ENCODE results near the gene CTNND2. TPM values are rescaled to one million over a fixed set of nuclear protein-coding genes. Genes with fewer than 3 reads are reported as not detected.

The CTNND2 gene
- total and polyA plus RNA-seq, 10 of the 15 experiments (the other 5 are each of a cell fraction or from before 2014, with no cell fraction given), result 0.02 to 0.16 (median 0.04) TPM; not detected in 7

- Histone ChIP-seq H4K20me1 (ENCODE audit: control insufficient read depth, insufficient read depth) (no peaks in the 10 kb centered on the region), H3K9ac (ENCODE audit: control insufficient read depth, insufficient read depth, low read length) (no peak overlapping the region), H3K4me3 (no peak overlapping the region), H3K79me2 (ENCODE audit: control insufficient read depth, insufficient read depth, low read length) (no peaks in the 10 kb centered on the region), H3K4me1 (ENCODE audit: control insufficient read depth, insufficient read depth, low read length) (no peaks in the 10 kb centered on the region), H3K9me3 (replicated peaks; ENCODE audit: control insufficient read depth, insufficient read depth, low read length) (no peaks in the 10 kb centered on the region), H2AFZ (ENCODE audit: control insufficient read depth, low read depth, low read length) (no peak overlapping the region), H3K27me3 (replicated peaks in 1 of 2; ENCODE audit: control insufficient read depth in 2 of 2, insufficient read depth in 2 of 2, low read length in 1 of 2) (no peaks in the 10 kb centered on the region), H3K4me2 (ENCODE audit: control insufficient read depth, insufficient read depth) (no peak overlapping the region), H3K27ac (ENCODE audit: control insufficient read depth, insufficient read depth) (no peak overlapping the region), H3K36me3 (ENCODE audit: control insufficient read depth in 2 of 2, insufficient read depth in 2 of 2, low read length in 1 of 2) (no peaks in the 10 kb centered on the region)
- TF ChIP-seq CBX5 (IDR thresholded peaks at IDR 0.05; ENCODE audit: low read depth), result no peak
- TF ChIP-seq SMAD5 (IDR thresholded peaks at IDR 0.05; ENCODE audit: low read depth), result no peak
- no peak for TF ChIP-seq WRNIP1 (IDR thresholded peaks at IDR 0.05; ENCODE audit: borderline replicate concordance, low read depth, low read length)
- no peak for TF ChIP-seq CBFB (IDR thresholded peaks at IDR 0.05; ENCODE audit: low read depth)
- no peak for TF ChIP-seq CEBPZ (IDR thresholded peaks at IDR 0.05; ENCODE audit: low read depth, low read length)
- TF ChIP-seq SREBF1 (IDR thresholded peaks at IDR 0.05; ENCODE audit: low read length), result no peak
- TF ChIP-seq NFIC (IDR thresholded peaks at IDR 0.05; ENCODE audit: low read depth, low read length), result no peak
- no peak for TF ChIP-seq RAD51 (IDR thresholded peaks at IDR 0.05)
- RAD21 ChIA-PET (ENCODE audit: unreplicated experiment), result interaction anchor here (0.6 kb wide), 1 partner anchor 644 kb away, joined by 3 read pairs; no protein-coding TSS in a partner anchor
- DNase-seq (ENCODE audit: low read depth, low spot score) (no peak), ATAC-seq (no peak), FAIRE-seq (no peak)
- POLR2A ChIA-PET, result interaction anchor here (0.7 kb wide), 1 partner anchor 541 kb away, joined by 3 read pairs; no protein-coding TSS in a partner anchor
- SMC1A ChIA-PET (ENCODE audit: uncharacterized antibody, unreplicated experiment), result no interaction called here
- intact Hi-C loops (cut with micrococcal nuclease; ENCODE audit: unreplicated experiment) (no loop called here), in situ Hi-C loops (cut with MboI) (no loop called here)
- BruUV-seq (replicated peaks), result no TSS peak
- CTCF ChIA-PET, result no interaction called here
- WGBS (ENCODE audit: insufficient coverage, insufficient replicate concordance, low lambda C conversion rate, missing lambda C conversion rate), result 10% methylated on average over 5 of the region's 5 CpGs
These were observed 927.2 kb downstream of the CTNND2 start for GRCh38 chr5:10977011-10977410.

Data from GM12878 (cell line).